Common myeloid progenitor, CD34-positive (primary cell): ENCODE measurements around the gene SUSD1.

Experiments
- CTCF ChIA-PET: fragments of 350-600 bp; sonication (Branson Sonifier 250); formaldehyde crosslinking; loops from one replicate; lab custom pipeline; 2021; ENCODE audit warnings: antibody characterized with exemption; lab: Charles Lee
- POLR2A ChIA-PET: fragments of 350-600 bp; sonication (Branson Sonifier 250); formaldehyde crosslinking; loops from one replicate; lab custom pipeline; 2021; ENCODE audit warnings: antibody characterized with exemption; lab: Charles Lee
- DNase-seq, 3 donors: peaks; one replicate each; pipeline versions ENCODE4 v3.0.0 to v3.0.0-alpha.2; 2013
- H3K27ac ChIP-seq, 2 experiments: 1 replicate in 1 of 2; 2 replicates in 1 of 2; pipeline ENCODE4 v1.7.0; 2013; ENCODE audit warnings: inconsistent platforms in 2 of 2, low read length in 2 of 2, mild to moderate bottlenecking in 2 of 2, low read depth in 1 of 2, moderate library complexity in 1 of 2; ENCODE audit not compliant: severe bottlenecking in 2 of 2, insufficient read depth in 1 of 2, poor library complexity in 1 of 2
- H3K27me3 ChIP-seq, 5 experiments: replicated peaks in 2 of 5; 1 replicate in 3 of 5; 2 replicates in 2 of 5; pipeline versions ENCODE4 v1.6.1 to v1.7.0; 2013; ENCODE audit warnings: low read length in 4 of 5, mild to moderate bottlenecking in 2 of 5, moderate library complexity in 2 of 5, inconsistent platforms in 1 of 5; ENCODE audit not compliant: insufficient read depth in 5 of 5, control insufficient read depth in 4 of 5
- H3K36me3 ChIP-seq, 4 experiments: 1 replicate in 2 of 4; 2 replicates in 2 of 4; pipeline versions ENCODE4 v1.6.1 to v1.7.0; 2013; ENCODE audit warnings: low read length in 3 of 4, control low read depth in 1 of 4, mild to moderate bottlenecking in 1 of 4; ENCODE audit not compliant: control insufficient read depth in 4 of 4, insufficient read depth in 4 of 4
- H3K4me1 ChIP-seq, 4 experiments: 1 replicate in 3 of 4; 2 replicates in 1 of 4; pipeline versions ENCODE4 v1.6.1 to v1.7.1; 2013; ENCODE audit warnings: low read length in 3 of 4, mild to moderate bottlenecking in 3 of 4, control low read depth in 1 of 4, inconsistent platforms in 1 of 4, moderate library complexity in 1 of 4; ENCODE audit not compliant: control insufficient read depth in 4 of 4, insufficient read depth in 4 of 4; ENCODE audit errors: control extremely low read depth in 1 of 4
- H3K4me3 ChIP-seq, 7 experiments: 1 replicate in 4 of 7; 2 replicates in 3 of 7; pipeline versions ENCODE4 v1.5.1 to v1.7.0; 2013; ENCODE audit warnings: mild to moderate bottlenecking in 7 of 7, low read length in 6 of 7, moderate library complexity in 6 of 7, inconsistent platforms in 2 of 7, low read depth in 2 of 7, control low read depth in 1 of 7; ENCODE audit not compliant: insufficient read depth in 4 of 7, control insufficient read depth in 1 of 7; ENCODE audit errors: extremely low read depth in 1 of 7
- H3K9me3 ChIP-seq, 5 experiments: 1 replicate in 4 of 5; 2 replicates in 1 of 5; pipeline versions ENCODE4 v1.6.1 to v1.7.1; 2013; ENCODE audit warnings: low read length in 4 of 5, mild to moderate bottlenecking in 2 of 5, inconsistent platforms in 1 of 5, low read depth in 1 of 5, moderate library complexity in 1 of 5; ENCODE audit not compliant: control insufficient read depth in 4 of 5, insufficient read depth in 2 of 5; ENCODE audit errors: control extremely low read depth in 1 of 5
- WGBS: methylation state at CpG from one replicate; pipeline ENCODE4 v1.1.5; 2013; ENCODE audit not compliant: insufficient coverage; 5-methylcytosine and 5-hydroxymethylcytosine counted together

The SUSD1 gene

GRCh38 chr9:112010537-112010936, 164.6 kb downstream of the SUSD1 start:
- peaks cover 0 to 94% (median 26%) of the 10 kb centered on the region in 5 experiments for H3K27me3 ChIP-seq

GRCh38 chr9:112009656-112010055, 165.4 kb downstream of the SUSD1 start:
- ChIA-PET CTCF (no interaction called here), POLR2A (interaction anchor here (0.6 kb wide), 1 partner anchor 209 kb away, joined by 3 read pairs; no protein-coding TSS in a partner anchor)
- Histone ChIP-seq H3K4me1 (peaks cover 2 to 21% (median 9%) of the 10 kb centered on the region in 4 experiments), H3K27ac (no peak overlapping the region), H3K4me3 (no peak overlapping the region), H3K27me3 (peaks cover 0 to 92% (median 20%) of the 10 kb centered on the region in 5 experiments), H3K9me3 (no peaks in the 10 kb centered on the region), H3K36me3 (no peaks in the 10 kb centered on the region)
- DNase-seq, result no peak
- 86% methylated on average over 3 of the region's 3 CpGs for WGBS

More at GRCh38 chr9:112010537-112010936, 164.6 kb downstream of the SUSD1 start:
- POLR2A ChIA-PET, result no interaction called here
- DNase-seq, result no peak
- Histone ChIP-seq H3K9me3 (no peaks in the 10 kb centered on the region), H3K4me1 (peaks cover 2 to 21% (median 9%) of the 10 kb centered on the region in 4 experiments), H3K4me3 (no peak overlapping the region), H3K27ac (no peak overlapping the region), H3K36me3 (no peaks in the 10 kb centered on the region)
- CTCF ChIA-PET, result interaction anchor here (1.5 kb wide), 1 partner anchor 65 kb away, joined by 3 read pairs; no protein-coding TSS in a partner anchor

GRCh38 chr9:112007575-112008240, 167.4 kb downstream of the SUSD1 start:
- Histone ChIP-seq H3K9me3 (no peaks in the 10 kb centered on the region), H3K4me1 (peaks cover 2 to 13% (median 8%) of the 10 kb centered on the region in 4 experiments), H3K27ac (no peak overlapping the region), H3K36me3 (no peaks in the 10 kb centered on the region), H3K4me3 (no peak overlapping the region), H3K27me3 (peaks cover 0 to 89% (median 23%) of the 10 kb centered on the region in 5 experiments)
- POLR2A ChIA-PET, result no interaction called here
- 100% methylated on average over 2 of the region's 6 CpGs for WGBS
- CTCF ChIA-PET, result no interaction called here
- no peak for DNase-seq

GRCh38 chr9:112006361-112007020, 168.6 kb downstream of the SUSD1 start:
- POLR2A ChIA-PET, result no interaction called here
- no peak for DNase-seq
- WGBS, result 89% methylated on average over 5 of the region's 11 CpGs

GRCh38 chr9:112005939-112006338, 169.2 kb downstream of the SUSD1 start:
- POLR2A ChIA-PET, result no interaction called here
- H3K27me3 ChIP-seq, result peaks cover 0 to 85% (median 23%) of the 10 kb centered on the region in 5 experiments
- 61% methylated on average over 8 of the region's 8 CpGs for WGBS
- no peaks in the 10 kb centered on the region for H3K4me1 ChIP-seq
- H3K9me3 ChIP-seq, result no peaks in the 10 kb centered on the region
- H3K4me3 ChIP-seq, result no peak overlapping the region
- CTCF ChIA-PET, result interaction anchor here (0.6 kb wide), 1 partner anchor 340 kb away, joined by 3 read pairs; no protein-coding TSS in a partner anchor
- H3K27ac ChIP-seq, result no peak overlapping the region
- DNase-seq, result no peak
- no peaks in the 10 kb centered on the region for H3K36me3 ChIP-seq

More at GRCh38 chr9:112006361-112007020, 168.6 kb downstream of the SUSD1 start:
- CTCF ChIA-PET, result no interaction called here
- peaks cover 0 to 87% (median 23%) of the 10 kb centered on the region in 5 experiments for H3K27me3 ChIP-seq
- no peak overlapping the region for H3K27ac ChIP-seq
- H3K36me3 ChIP-seq, result no peaks in the 10 kb centered on the region
- H3K4me3 ChIP-seq, result no peak overlapping the region
- peaks cover 0 to 2% (median 0%) of the 10 kb centered on the region in 4 experiments for H3K4me1 ChIP-seq
- H3K9me3 ChIP-seq, result no peaks in the 10 kb centered on the region

GRCh38 chr9:112003538-112003937, 171.6 kb downstream of the SUSD1 start:
- H3K27ac ChIP-seq, result no peak overlapping the region
- POLR2A ChIA-PET, result no interaction called here
- 100% methylated on average over 1 of the region's 4 CpGs for WGBS

More at GRCh38 chr9:112003538-112003937, 171.6 kb downstream of the SUSD1 start:
- H3K9me3 ChIP-seq, result no peaks in the 10 kb centered on the region
- DNase-seq, result no peak
- H3K4me3 ChIP-seq, result no peak overlapping the region
- H3K36me3 ChIP-seq, result no peaks in the 10 kb centered on the region
- H3K27me3 ChIP-seq, result peaks cover 0 to 76% (median 24%) of the 10 kb centered on the region in 5 experiments
- no peaks in the 10 kb centered on the region for H3K4me1 ChIP-seq
- CTCF ChIA-PET, result no interaction called here
